HG03039 (cell line): ENCODE results near the gene TBC1D22A.

Experiments used
- ATAC-seq: cut with Tn5 transposase; IDR thresholded peaks from one replicate; pipeline ENCODE4 v1.9.1; 2021; ENCODE audit warnings: mild to moderate bottlenecking, moderate library complexity; ENCODE audit not compliant: unreplicated experiment

The TBC1D22A gene

GRCh38 chr22:46829941-46830715, 67.7 kb downstream of the TBC1D22A start:
- no peak for ATAC-seq

GRCh38 chr22:46830841-46831240, 68.4 kb downstream of the TBC1D22A start:
- no peak for ATAC-seq

GRCh38 chr22:46833228-46833627, 70.8 kb downstream of the TBC1D22A start:
- ATAC-seq = no peak

GRCh38 chr22:46834021-46834737, 71.7 kb downstream of the TBC1D22A start:
- no peak for ATAC-seq

- no peak for ATAC-seq
These were observed 72.8 kb downstream of the TBC1D22A start for GRCh38 chr22:46835288-46835687.

- no peak for ATAC-seq
These were observed 73.2 kb downstream of the TBC1D22A start for GRCh38 chr22:46835693-46836092.

- ATAC-seq = no peak
These were observed 79.1 kb downstream of the TBC1D22A start for GRCh38 chr22:46841522-46841921.

GRCh38 chr22:46842606-46843005, 80.2 kb downstream of the TBC1D22A start:
- ATAC-seq = no peak

- ATAC-seq = no peak
These were observed 81.4 kb downstream of the TBC1D22A start for GRCh38 chr22:46843821-46844255.

GRCh38 chr22:46844606-46845210, 82.3 kb downstream of the TBC1D22A start:
- no peak for ATAC-seq

- ATAC-seq = no peak
These were observed 83.1 kb downstream of the TBC1D22A start for GRCh38 chr22:46845296-46846149.

GRCh38 chr22:46846150-46846831, 83.8 kb downstream of the TBC1D22A start:
- ATAC-seq = no peak

- no peak for ATAC-seq
These were observed 84.4 kb downstream of the TBC1D22A start for GRCh38 chr22:46846832-46847355.

- no peak for ATAC-seq
These were observed 85.7 kb downstream of the TBC1D22A start for GRCh38 chr22:46848197-46848596.

- ATAC-seq = no peak
These were observed 86.7 kb downstream of the TBC1D22A start for GRCh38 chr22:46849101-46849500.

GRCh38 chr22:46849951-46850350, 87.5 kb downstream of the TBC1D22A start:
- ATAC-seq = no peak

- ATAC-seq = no peak
These were observed 88.9 kb downstream of the TBC1D22A start for GRCh38 chr22:46851311-46851710.

- ATAC-seq = no peak
These were observed 89.5 kb downstream of the TBC1D22A start for GRCh38 chr22:46851941-46852340.

- no peak for ATAC-seq
These were observed 90.3 kb downstream of the TBC1D22A start for GRCh38 chr22:46852771-46853170.

- no peak for ATAC-seq
These were observed 90.7 kb downstream of the TBC1D22A start for GRCh38 chr22:46853191-46853590.
